CD4-positive, alpha-beta T cell (primary cell): ENCODE data around the gene ENGASE. TPM values are rescaled to one million over a fixed set of nuclear protein-coding genes. Genes with fewer than 3 reads are reported as not detected.
A peak's percentile ranks its signal among the peaks of the same experiment; 100 is the strongest.

Source experiments
- ATAC-seq: fragments of 200-7000 bp; cut with Tn5 transposase; one replicate; pipeline ENCODE4 v1.10.0; 2022; ENCODE audit warnings: mild to moderate bottlenecking; ENCODE audit not compliant: poor library complexity
- CTCF ChIA-PET: fragments of 350-600 bp; sonication (Branson Sonifier 250); formaldehyde crosslinking; loops from one replicate; lab custom pipeline; 2021; ENCODE audit warnings: antibody characterized with exemption, inconsistent platforms; lab: Charles Lee
- POLR2A ChIA-PET: fragments of 350-600 bp; sonication (Branson Sonifier 250); formaldehyde crosslinking; loops from one replicate; lab custom pipeline; 2021; ENCODE audit warnings: antibody characterized with exemption, inconsistent platforms; lab: Charles Lee
- DNase-seq, 14 experiments: peaks; one replicate each; pipeline ENCODE4 v3.0.0-alpha.2; 2013 to 2020; ENCODE audit warnings: mixed read lengths in 2 of 14
- H3K27ac ChIP-seq, 2 donors: one replicate each; pipeline versions ENCODE4 v1.5.1 to v1.7.0; 2013; ENCODE audit warnings: low read length in 2 of 2, low read depth in 1 of 2, mild to moderate bottlenecking in 1 of 2
- H3K27me3 ChIP-seq, 2 experiments: 1 replicate in 1 of 2; 2 replicates in 1 of 2; pipeline versions ENCODE4 v1.6.1 to v1.7.0; 2013; ENCODE audit warnings: low read length in 2 of 2, control low read depth in 1 of 2, mild to moderate bottlenecking in 1 of 2, moderate library complexity in 1 of 2; ENCODE audit not compliant: insufficient read depth in 2 of 2, control insufficient read depth in 1 of 2
- H3K36me3 ChIP-seq: one replicate; pipeline ENCODE4 v1.6.1; 2013; ENCODE audit warnings: low read length, control low read depth; ENCODE audit not compliant: insufficient read depth
- H3K4me1 ChIP-seq: one replicate; pipeline ENCODE4 v1.6.1; 2013; ENCODE audit warnings: low read length, control low read depth; ENCODE audit not compliant: insufficient read depth
- H3K4me3 ChIP-seq: one replicate; pipeline ENCODE4 v1.5.1; 2013; ENCODE audit warnings: mild to moderate bottlenecking, low read length, moderate library complexity
- H3K9me3 ChIP-seq, 2 experiments: 1 replicate in 1 of 2; 2 replicates in 1 of 2; pipeline versions ENCODE4 v1.6.1 to v1.7.0; 2013; ENCODE audit warnings: low read length in 2 of 2, mild to moderate bottlenecking in 2 of 2, control low read depth in 1 of 2, moderate library complexity in 1 of 2; ENCODE audit not compliant: control insufficient read depth in 1 of 2, insufficient read depth in 1 of 2
- H3K27ac Mint-ChIP-seq: one replicate; pipeline ENCODE4 v1.8.0; 2020; ENCODE audit warnings: mixed read lengths
- H3K27me3 Mint-ChIP-seq: one replicate; pipeline ENCODE4 v1.8.0; 2021; ENCODE audit warnings: mixed read lengths
- H3K36me3 Mint-ChIP-seq: one replicate; pipeline ENCODE4 v1.8.0; 2021; ENCODE audit warnings: low read depth, mixed read lengths
- H3K4me1 Mint-ChIP-seq: one replicate; pipeline ENCODE4 v1.8.0; 2021; ENCODE audit warnings: low read depth, mixed read lengths
- H3K4me3 Mint-ChIP-seq: one replicate; pipeline ENCODE4 v1.8.0; 2020; ENCODE audit warnings: mild to moderate bottlenecking, mixed read lengths
- H3K9me3 Mint-ChIP-seq: one replicate; pipeline ENCODE4 v1.8.0; 2020; ENCODE audit warnings: mixed read lengths
- CTCF ChIP-seq: fragments of 200-600 bp; IDR thresholded peaks from one replicate; pipeline ENCODE4 v1.8.0; 2022; ENCODE audit warnings: antibody characterized with exemption, mild to moderate bottlenecking
- intact Hi-C, 2 experiments: fragments of 100-400 bp; cut with DNase I in 1 of 2; cut with micrococcal nuclease in 1 of 2; formaldehyde crosslinking; loops; one replicate each; pipeline versions ENCODE4 v1.15.1 to v1.9.0; 2023 to 2025; cut with DNase I, micrococcal nuclease
- total RNA-seq, 174 experiments: library from RNA in 2 of 174; stranded (reverse) in 2 of 174; gene quantifications; one replicate each; pipeline ENCODE4 v1.2.3 and lab custom pipeline; 2021 to 2026

The ENGASE gene
- total RNA-seq, 2 experiments from 2014 or later = 49.8 to 50.9 TPM

GRCh38 chr17:79065105-79065670 lies 9.4 kb upstream of the ENGASE start:
- H3K4me3 Mint-ChIP-seq = no peak overlapping the region
- peak; percentile 48 for TF ChIP-seq CTCF
- no peaks in the 10 kb centered on the region for H3K4me1 ChIP-seq
- no peak overlapping the region for H3K27ac Mint-ChIP-seq
- intact Hi-C loops = no loop called here
- H3K27me3 ChIP-seq = no peaks in the 10 kb centered on the region
- peak in 13 of 14 experiments; percentile 40 to 80 (median 49) for DNase-seq
- H3K4me1 Mint-ChIP-seq = peaks cover 3% of the 10 kb centered on the region
- H3K36me3 ChIP-seq = no peaks in the 10 kb centered on the region
- POLR2A ChIA-PET = no interaction called here
- CTCF ChIA-PET = interaction anchor here (0.8 to 1.8 kb wide), 8 partner anchors 9 to 336 kb away, joined by 3 to 9 read pairs (median 4); partner anchors contain the start of gene ENGASE
- no peaks in the 10 kb centered on the region for H3K9me3 ChIP-seq
- H3K4me3 ChIP-seq = no peak overlapping the region
- H3K27ac ChIP-seq = no peak overlapping the region
- ATAC-seq = no peak
- no peaks in the 10 kb centered on the region for H3K9me3 Mint-ChIP-seq
- H3K36me3 Mint-ChIP-seq = no peaks in the 10 kb centered on the region
- no peaks in the 10 kb centered on the region for H3K27me3 Mint-ChIP-seq

- Histone ChIP-seq H3K27me3 (no peaks in the 10 kb centered on the region), H3K4me1 (no peaks in the 10 kb centered on the region), H3K27ac (no peak overlapping the region), H3K4me3 (no peak overlapping the region), H3K9me3 (no peaks in the 10 kb centered on the region), H3K36me3 (no peaks in the 10 kb centered on the region)
- H3K27ac Mint-ChIP-seq = no peak overlapping the region
- DNase-seq (no peak), ATAC-seq (no peak)
- H3K4me1 Mint-ChIP-seq = peaks cover 3% of the 10 kb centered on the region
- no peak for TF ChIP-seq CTCF
- H3K36me3 Mint-ChIP-seq = no peaks in the 10 kb centered on the region
- H3K9me3 Mint-ChIP-seq = no peaks in the 10 kb centered on the region
- intact Hi-C loops = no loop called here
- POLR2A ChIA-PET = no interaction called here
- CTCF ChIA-PET = interaction anchor here (1.0 to 1.8 kb wide), 3 partner anchors 21 to 327 kb away, joined by 3 to 5 read pairs (median 4); no protein-coding TSS in a partner anchor
- no peak overlapping the region for H3K4me3 Mint-ChIP-seq
- H3K27me3 Mint-ChIP-seq = no peaks in the 10 kb centered on the region
Observed at GRCh38 chr17:79066963-79067362, 7.7 kb upstream of the ENGASE start.

GRCh38 chr17:79070266-79070880 lies 4.3 kb upstream of the ENGASE start:
- Mint-ChIP-seq H3K4me1 (peaks cover 8% of the 10 kb centered on the region), H3K4me3 (peak overlapping the region; percentile 21)

More at GRCh38 chr17:79070266-79070880, 4.3 kb upstream of the ENGASE start:
- CTCF ChIA-PET = interaction anchor here (0.6 kb wide), 1 partner anchor 321 kb away, joined by 4 read pairs; no protein-coding TSS in a partner anchor
- ATAC-seq = no peak
- H3K27me3 ChIP-seq = no peaks in the 10 kb centered on the region
- Mint-ChIP-seq H3K9me3 (no peaks in the 10 kb centered on the region), H3K27ac (no peak overlapping the region), H3K27me3 (no peaks in the 10 kb centered on the region), H3K36me3 (peaks cover under 1% of the 10 kb centered on the region)
- DNase-seq = no peak
- H3K4me1 ChIP-seq = peaks cover 15% of the 10 kb centered on the region
- POLR2A ChIA-PET = no interaction called here
- no peak for TF ChIP-seq CTCF
- H3K27ac ChIP-seq = no peak overlapping the region
- H3K36me3 ChIP-seq = no peaks in the 10 kb centered on the region
- intact Hi-C loops = loop anchor here in 1 of 2 experiments (10.0 kb wide), 1 partner anchor 924 kb away; no protein-coding TSS in a partner anchor
- H3K4me3 ChIP-seq = no peak overlapping the region
- H3K9me3 ChIP-seq = no peaks in the 10 kb centered on the region
